Type B pancreatic cell (in vitro differentiated cells): Measurements from ENCODE around the gene CLMP. TPM values are rescaled to one million over a fixed set of nuclear protein-coding genes. Genes with fewer than 3 reads are reported as not detected.

Experiments used
- DNase-seq: peaks from one replicate; pipeline ENCODE4 v3.0.0; 2021; ENCODE audit warnings: mixed read lengths; ENCODE audit not compliant: unreplicated experiment; ENCODE audit errors: extremely low spot score
- H3K27ac Mint-ChIP-seq: 2 replicates; pipeline ENCODE4 v1.8.0; 2021; ENCODE audit warnings: mild to moderate bottlenecking, mixed read lengths
- H3K27me3 Mint-ChIP-seq: 2 replicates; pipeline ENCODE4 v1.8.0; 2021; ENCODE audit warnings: mixed read lengths
- H3K36me3 Mint-ChIP-seq: 2 replicates; pipeline ENCODE4 v1.8.0; 2021; ENCODE audit warnings: mixed read lengths
- H3K4me1 Mint-ChIP-seq: one replicate; pipeline ENCODE4 v1.8.0; 2021; ENCODE audit warnings: mixed read lengths; ENCODE audit not compliant: unreplicated experiment
- H3K4me3 Mint-ChIP-seq: 2 replicates; pipeline ENCODE4 v1.8.0; 2021; ENCODE audit warnings: mild to moderate bottlenecking, mixed read lengths
- H3K9me3 Mint-ChIP-seq: 2 replicates; pipeline ENCODE4 v1.8.0; 2021; ENCODE audit warnings: mixed read lengths
- CTCF ChIP-seq: fragments of 200-600 bp; sonication (generic); conservative IDR thresholded peaks from 2 replicates; pipeline ENCODE4 v1.5.0; 2021; ENCODE audit warnings: antibody characterized with exemption, mild to moderate bottlenecking
- total RNA-seq: library from RNA; stranded (reverse); gene quantifications from 2 replicates; pipeline ENCODE4 v1.2.1, GENCODE V29; 2021; ENCODE audit warnings: low replicate concordance

CLMP gene
- total RNA-seq, 1 donor from 2014 or later = 65.7 TPM

GRCh38 chr11:123179586-123179985, 15.5 kb downstream of the CLMP start:
- Mint-ChIP-seq H3K36me3 (peaks cover 25% of the 10 kb centered on the region), H3K27me3 (peaks cover 8% of the 10 kb centered on the region), H3K9me3 (peaks cover 4% of the 10 kb centered on the region), H3K27ac (no peak overlapping the region), H3K4me3 (no peak overlapping the region), H3K4me1 (peaks cover 64% of the 10 kb centered on the region)
- no peak for DNase-seq
- no peak for TF ChIP-seq CTCF

- TF ChIP-seq CTCF = no peak
- Mint-ChIP-seq H3K27me3 (peaks cover 5% of the 10 kb centered on the region), H3K36me3 (peaks cover 30% of the 10 kb centered on the region), H3K4me1 (peaks cover 66% of the 10 kb centered on the region), H3K4me3 (no peak overlapping the region), H3K27ac (no peak overlapping the region), H3K9me3 (peaks cover 4% of the 10 kb centered on the region)
- no peak for DNase-seq
These were observed 16.9 kb downstream of the CLMP start for GRCh38 chr11:123178186-123178585.

GRCh38 chr11:123176785-123177184, 18.3 kb downstream of the CLMP start:
- Mint-ChIP-seq H3K4me3 (no peak overlapping the region), H3K27ac (no peak overlapping the region), H3K27me3 (peaks cover 5% of the 10 kb centered on the region), H3K36me3 (peaks cover 27% of the 10 kb centered on the region), H3K4me1 (peaks cover 55% of the 10 kb centered on the region), H3K9me3 (peaks cover 4% of the 10 kb centered on the region)
- DNase-seq = no peak
- TF ChIP-seq CTCF = no peak

GRCh38 chr11:123174196-123175183, 20.6 kb downstream of the CLMP start:
- DNase-seq = no peak
- peak overlapping the region; percentile 22 for H3K4me3 Mint-ChIP-seq
- TF ChIP-seq CTCF = no peak
- no peaks in the 10 kb centered on the region for H3K27me3 Mint-ChIP-seq
- peaks cover 28% of the 10 kb centered on the region for H3K36me3 Mint-ChIP-seq
- H3K27ac Mint-ChIP-seq = peak overlapping the region; percentile 9
- peaks cover 39% of the 10 kb centered on the region for H3K4me1 Mint-ChIP-seq
- H3K9me3 Mint-ChIP-seq = no peaks in the 10 kb centered on the region

- Mint-ChIP-seq H3K27me3 (peaks cover 1% of the 10 kb centered on the region), H3K4me1 (peaks cover 35% of the 10 kb centered on the region), H3K36me3 (peaks cover 26% of the 10 kb centered on the region), H3K4me3 (no peak overlapping the region), H3K27ac (no peak overlapping the region), H3K9me3 (no peaks in the 10 kb centered on the region)
- DNase-seq = no peak
- no peak for TF ChIP-seq CTCF
These were observed 21.2 kb downstream of the CLMP start for GRCh38 chr11:123173856-123174186.
